Adrenal gland (tissue), 5 donors: ENCODE results near the gene TACR2.

Experiments
- CTCF ChIP-seq, 6 experiments: fragments of 450-650 bp in 4 of 6; fragments of 200-600 bp in 2 of 6; sonication (generic) in 1 of 6; IDR thresholded peaks; 1 replicate in 5 of 6; 2 replicates in 1 of 6; pipeline versions ENCODE4 v1.5.1 to v1.8.0; 2016 to 2021; ENCODE audit warnings: antibody characterized with exemption in 6 of 6, mild to moderate bottlenecking in 2 of 6, moderate library complexity in 1 of 6
- POLR2A ChIP-seq, 2 donors: fragments of 450-650 bp; IDR thresholded peaks; one replicate each; pipeline ENCODE4 v1.6.1; 2017; ENCODE audit warnings: antibody characterized with exemption in 2 of 2, mild to moderate bottlenecking in 2 of 2, moderate library complexity in 1 of 2
- donor health status: DM: no; HTN: no; CAD: no.

- TF ChIP-seq CTCF (IDR thresholded peaks at IDR 0.05) = peak; percentile 30 to 56 (median 50)
- TF ChIP-seq POLR2A (IDR thresholded peaks at IDR 0.05) = no peak
These were observed 3.4 kb downstream of the TACR2 start for GRCh38 chr10:69413221-69413865.
